EH (cell line): ENCODE results near the gene CNTNAP5.

Source experiments
- DNase-seq: peaks from one replicate; pipeline ENCODE4 v3.0.0-alpha.2; 2015; ENCODE audit warnings: low read depth

The CNTNAP5 gene

GRCh38 chr2:124894199-124894598, 869.1 kb downstream of the CNTNAP5 start:
- peak; percentile 39 for DNase-seq

- no peak for DNase-seq
These were observed 873.7 kb downstream of the CNTNAP5 start for GRCh38 chr2:124898827-124899226.

DNA sequence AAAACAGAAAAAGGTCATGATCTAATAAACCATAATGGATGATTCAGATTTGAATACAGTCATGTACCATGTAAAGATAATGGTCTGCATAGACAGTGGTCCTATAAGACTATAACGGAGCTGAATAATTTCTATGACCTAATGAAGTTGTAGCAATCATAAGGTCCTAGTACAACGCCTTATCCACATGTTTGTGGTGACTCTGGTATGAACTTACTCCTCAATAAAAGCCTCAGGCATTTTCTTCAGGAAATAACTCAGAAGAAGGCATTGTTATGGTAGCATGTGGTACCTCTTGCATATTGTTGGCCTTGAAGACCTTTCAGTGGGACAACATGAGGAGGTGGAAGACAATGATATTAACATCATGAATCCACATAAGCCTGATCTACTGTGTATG, 883.3 kb downstream of the CNTNAP5 start:
- DNase-seq, result peak; percentile 51

DNA sequence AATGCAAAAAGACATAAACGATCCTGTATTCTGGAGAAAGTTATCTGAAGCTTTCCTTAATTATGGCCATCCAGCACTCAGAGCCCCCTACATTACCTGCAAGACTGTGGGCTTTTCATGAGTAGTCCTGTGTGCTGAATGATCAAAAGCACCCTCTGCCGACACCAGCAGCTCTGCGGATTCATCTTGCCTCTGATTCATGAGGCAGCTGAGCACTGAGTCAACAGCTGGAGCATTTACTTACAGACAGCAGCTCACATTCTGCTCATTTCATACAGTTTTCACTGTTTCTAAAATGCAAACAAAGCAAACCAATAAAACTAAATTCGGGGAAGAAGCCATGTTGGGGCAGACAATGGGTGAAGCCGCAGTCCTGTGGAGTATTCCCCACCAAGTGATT, 886.5 kb downstream of the CNTNAP5 start:
- peak; percentile 9 for DNase-seq

DNA sequence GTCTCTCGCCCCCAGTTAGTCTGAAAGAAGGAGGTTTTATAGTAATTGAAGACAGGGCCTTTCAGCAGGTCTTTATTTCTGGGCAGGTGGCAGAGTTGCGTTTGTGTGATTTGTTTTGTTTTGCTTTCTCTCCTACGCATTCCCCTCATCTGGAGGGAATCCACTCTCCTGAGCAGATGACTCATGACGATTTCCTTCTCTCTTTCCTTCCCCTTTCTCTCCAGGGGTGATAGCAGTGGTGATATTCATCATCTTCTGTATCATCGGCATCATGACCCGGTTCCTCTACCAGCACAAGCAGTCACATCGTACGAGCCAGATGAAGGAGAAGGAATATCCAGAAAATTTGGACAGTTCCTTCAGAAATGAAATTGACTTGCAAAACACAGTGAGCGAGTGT, 888.8 kb downstream of the CNTNAP5 start:
- peak; percentile 5 for DNase-seq

- DNase-seq, result no peak
These were observed 890.5 kb downstream of the CNTNAP5 start for GRCh38 chr2:124915567-124915966.

- DNase-seq, result no peak
These were observed 894.2 kb downstream of the CNTNAP5 start for GRCh38 chr2:124919296-124919695.

DNA sequence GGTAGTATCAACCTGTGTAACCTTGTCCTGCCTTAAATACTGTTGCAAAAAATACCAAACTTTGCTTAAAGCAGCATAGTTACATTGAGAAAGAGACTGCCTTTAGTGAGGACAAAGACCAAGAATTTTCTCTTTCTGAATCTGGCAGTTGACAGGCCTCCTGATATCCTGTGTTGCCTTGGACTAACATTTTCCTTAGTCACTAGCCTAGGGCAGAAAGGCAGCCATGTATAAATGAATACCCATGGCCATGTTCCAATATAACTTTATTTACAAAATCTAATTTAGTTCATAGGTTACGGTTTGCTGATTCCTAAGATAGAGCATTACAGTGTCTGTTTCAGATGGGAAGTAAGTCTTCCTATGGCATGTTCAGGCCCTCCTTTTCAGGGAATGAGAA, 895.4 kb downstream of the CNTNAP5 start:
- peak; percentile 37 for DNase-seq

- DNase-seq, result no peak
These were observed 896.1 kb downstream of the CNTNAP5 start for GRCh38 chr2:124921191-124921590.

DNA sequence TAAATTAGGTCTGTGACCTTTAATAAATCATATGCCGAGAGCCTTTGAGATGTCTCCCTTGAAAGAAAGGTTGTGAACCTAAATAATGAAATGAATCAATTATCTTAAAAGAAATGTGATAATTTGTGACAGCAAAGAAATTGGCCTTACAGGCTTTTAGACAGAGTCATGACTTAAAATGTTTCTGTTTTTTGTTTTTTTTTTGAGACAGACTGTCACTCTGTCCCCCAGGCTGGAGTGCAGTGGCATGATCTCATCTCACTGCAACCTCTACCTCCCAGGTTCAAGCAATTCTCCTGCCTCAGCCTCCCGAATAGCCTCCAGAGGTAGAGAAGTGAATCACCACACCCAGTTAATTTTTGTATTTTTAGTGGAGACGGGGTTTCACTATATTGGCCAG, 898.0 kb downstream of the CNTNAP5 start:
- no peak for DNase-seq

DNA sequence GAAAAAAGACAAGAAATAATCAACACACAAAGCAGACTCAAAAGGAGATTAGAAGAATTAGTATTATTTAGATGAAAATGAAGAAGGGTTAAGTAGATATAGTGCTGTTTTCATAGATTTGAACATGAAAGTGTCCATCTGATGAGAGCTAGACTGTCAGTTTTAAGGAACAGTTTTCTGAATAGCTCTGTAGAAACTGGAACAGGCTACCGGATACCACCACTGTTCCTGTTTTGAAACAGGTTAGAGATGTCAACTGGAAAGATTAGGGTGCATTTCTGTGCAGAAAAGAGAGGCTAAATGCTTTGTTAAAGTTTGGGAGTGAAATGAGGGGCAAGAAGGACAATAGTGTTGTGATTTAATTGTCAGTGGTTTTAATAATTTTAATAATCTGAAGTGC, 908.8 kb downstream of the CNTNAP5 start:
- no peak for DNase-seq

DNA sequence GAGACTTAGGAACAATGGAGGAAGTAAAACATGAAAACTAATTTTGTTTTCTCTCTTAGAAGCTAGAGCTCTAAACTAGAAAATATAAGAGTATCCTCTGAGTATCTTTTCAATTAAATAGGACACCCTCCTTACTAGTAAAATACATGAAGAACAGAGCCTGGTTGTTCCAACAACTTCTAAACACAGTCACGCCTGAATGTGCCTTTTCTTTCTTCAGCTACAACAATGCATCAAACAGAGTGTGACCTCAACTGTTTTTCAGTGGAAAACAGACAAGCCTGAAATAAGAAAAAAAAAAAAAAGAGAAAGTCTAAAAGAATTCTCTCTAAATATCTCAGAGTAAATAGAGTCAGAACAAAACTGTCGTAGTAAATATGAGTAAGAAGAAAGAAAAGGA, 928.8 kb downstream of the CNTNAP5 start:
- DNase-seq, result no peak

DNA sequence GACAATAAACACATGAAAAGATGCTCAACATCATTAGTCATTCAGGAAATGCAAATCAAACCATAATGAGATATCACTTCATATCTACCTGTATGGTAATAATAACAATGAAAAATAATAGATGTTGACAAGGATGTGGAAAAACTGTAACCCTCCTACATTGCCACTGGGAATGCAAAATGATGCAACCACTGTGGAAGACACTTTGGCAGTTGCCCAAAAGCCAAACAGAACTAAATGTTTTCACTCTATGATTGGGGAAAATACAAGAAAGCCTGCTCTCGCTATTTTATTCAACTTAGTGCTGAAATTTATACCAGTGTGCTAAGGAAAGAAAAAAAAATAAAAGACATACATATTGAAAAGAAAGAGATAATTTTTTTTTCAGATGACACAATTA, 934.5 kb downstream of the CNTNAP5 start:
- DNase-seq, result peak; percentile 47

DNA sequence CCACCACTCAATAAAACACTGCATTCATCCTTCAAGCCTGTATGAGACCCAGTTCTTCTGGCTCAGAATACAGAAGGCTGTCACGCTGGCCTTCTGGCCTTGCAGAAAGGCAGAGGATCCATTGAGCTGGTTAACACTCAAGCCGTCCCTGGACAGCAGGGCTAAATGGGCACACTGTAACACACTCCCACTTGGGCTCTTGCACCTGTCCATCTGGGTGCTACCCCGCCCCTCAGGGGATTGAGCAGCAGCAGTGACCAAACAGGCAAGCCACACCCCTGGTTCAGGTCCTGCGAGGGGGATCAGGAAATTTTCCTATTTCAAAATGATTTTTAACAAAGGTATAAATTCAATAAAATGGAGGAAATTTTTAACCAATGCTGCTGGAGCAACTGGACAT, 936.0 kb downstream of the CNTNAP5 start:
- no peak for DNase-seq
